HEK293 (cell line): Measurements from ENCODE around the gene MRTFA.
A peak's percentile ranks its signal among the peaks of the same experiment; 100 is the strongest.

Experiments
- CTCF ChIA-PET: fragments of 350-600 bp; formaldehyde crosslinking; extraction: SDS; loops from one replicate; lab custom pipeline; 2021; ENCODE audit warnings: antibody characterized with exemption; lab: Yijun Ruan, JAX
- POLR2A ChIA-PET: fragments of 300-600 bp; formaldehyde crosslinking; extraction: SDS; loops from one replicate; lab custom pipeline; 2020; ENCODE audit warnings: antibody characterized with exemption, inconsistent platforms; lab: Yijun Ruan, JAX
- H3K27ac ChIP-seq: fragments of 200-500 bp; sonication (Bioruptor generic); 2 replicates; pipeline ENCODE4 v1.5.1; 2014; ENCODE audit warnings: low read depth, low read length, control low read depth, inconsistent platforms; ENCODE audit errors: extremely low read depth
- H3K36me3 ChIP-seq, 2 experiments: fragments of 200-500 bp in 1 of 2; sonication (Bioruptor generic) in 1 of 2; 1 replicate in 1 of 2; 2 replicates in 1 of 2; pipeline ENCODE4 v1.5.1; 2014 to 2017; ENCODE audit warnings: inconsistent platforms in 2 of 2, low read length in 2 of 2; ENCODE audit not compliant: control insufficient read depth in 2 of 2, insufficient read depth in 1 of 2
- H3K4me1 ChIP-seq: fragments of 200-500 bp; sonication (Bioruptor generic); 2 replicates; pipeline ENCODE4 v1.5.1; 2014; ENCODE audit warnings: mild to moderate bottlenecking, low read length, inconsistent platforms; ENCODE audit not compliant: control insufficient read depth, insufficient read depth
- H3K4me3 ChIP-seq: 2 replicates; pipeline ENCODE4 v1.5.1; 2011; ENCODE audit warnings: low read depth, mild to moderate bottlenecking, control low read depth, low read length, moderate library complexity
- H3K9me3 ChIP-seq: fragments of 200-500 bp; sonication (Bioruptor generic); 2 replicates; pipeline ENCODE4 v1.5.1; 2014; ENCODE audit warnings: low read depth, low read length, inconsistent platforms; ENCODE audit not compliant: control insufficient read depth, insufficient read depth
- AEBP2 ChIP-seq: fragments of 450-650 bp; formaldehyde crosslinking; IDR thresholded peaks from 2 replicates; pipeline ENCODE4 v1.5.1; 2016; ENCODE audit warnings: missing biosample characterization, missing genetic modification characterization, borderline replicate concordance
- KLF1 ChIP-seq: fragments of 450-650 bp; formaldehyde crosslinking; IDR thresholded peaks from 2 replicates; pipeline ENCODE4 v1.5.1; 2016; ENCODE audit warnings: missing biosample characterization, missing genetic modification characterization
- OSR2 ChIP-seq: fragments of 450-650 bp; formaldehyde crosslinking; IDR thresholded peaks from 2 replicates; pipeline ENCODE4 v1.5.1; 2016; ENCODE audit warnings: missing biosample characterization, missing genetic modification characterization
- PRDM6 ChIP-seq: fragments of 450-650 bp; formaldehyde crosslinking; IDR thresholded peaks from 2 replicates; pipeline ENCODE4 v1.5.1; 2017; ENCODE audit warnings: missing biosample characterization, missing genetic modification characterization
- ZFP3 ChIP-seq: fragments of 450-650 bp; formaldehyde crosslinking; IDR thresholded peaks from 2 replicates; pipeline ENCODE4 v1.5.1; 2016; ENCODE audit warnings: low read depth, missing biosample characterization, missing genetic modification characterization
- ZNF146 ChIP-seq: fragments of 450-650 bp; formaldehyde crosslinking; IDR thresholded peaks from 2 replicates; pipeline ENCODE4 v1.5.1; 2016; ENCODE audit warnings: missing biosample characterization, missing genetic modification characterization
- ZNF629 ChIP-seq: fragments of 450-650 bp; formaldehyde crosslinking; IDR thresholded peaks from 2 replicates; pipeline ENCODE4 v1.5.1; 2017; ENCODE audit warnings: missing biosample characterization, missing genetic modification characterization
- ZNF776 ChIP-seq: fragments of 450-650 bp; formaldehyde crosslinking; IDR thresholded peaks from 2 replicates; pipeline ENCODE4 v1.5.0; 2017; ENCODE audit warnings: missing biosample characterization, missing genetic modification characterization, borderline replicate concordance
- TF ChIP-seq, protein P1 (sequence below): fragments of 450-650 bp; formaldehyde crosslinking; IDR thresholded peaks from 2 replicates; pipeline ENCODE4 v1.5.1; 2016; ENCODE audit warnings: missing biosample characterization, missing genetic modification characterization
- TF ChIP-seq, protein P2 (sequence below): fragments of 450-650 bp; formaldehyde crosslinking; conservative IDR thresholded peaks from 2 replicates; pipeline ENCODE4 v1.5.1; 2016; ENCODE audit warnings: low read depth, missing biosample characterization, missing genetic modification characterization

MRTFA gene

GRCh38 chr22:40606306-40606705 is 30.2 kb downstream of the MRTFA start:
- TF ChIP-seq PRDM6 (tag by site-specific recombination) (peak; percentile 41; the same call in 1 of the 2 replicates), ZNF776 (tag by site-specific recombination) (no peak), AEBP2 (tag by site-specific recombination) (no peak), ZNF146 (tag by site-specific recombination) (no peak)
- TF ChIP-seq, protein P1, sequence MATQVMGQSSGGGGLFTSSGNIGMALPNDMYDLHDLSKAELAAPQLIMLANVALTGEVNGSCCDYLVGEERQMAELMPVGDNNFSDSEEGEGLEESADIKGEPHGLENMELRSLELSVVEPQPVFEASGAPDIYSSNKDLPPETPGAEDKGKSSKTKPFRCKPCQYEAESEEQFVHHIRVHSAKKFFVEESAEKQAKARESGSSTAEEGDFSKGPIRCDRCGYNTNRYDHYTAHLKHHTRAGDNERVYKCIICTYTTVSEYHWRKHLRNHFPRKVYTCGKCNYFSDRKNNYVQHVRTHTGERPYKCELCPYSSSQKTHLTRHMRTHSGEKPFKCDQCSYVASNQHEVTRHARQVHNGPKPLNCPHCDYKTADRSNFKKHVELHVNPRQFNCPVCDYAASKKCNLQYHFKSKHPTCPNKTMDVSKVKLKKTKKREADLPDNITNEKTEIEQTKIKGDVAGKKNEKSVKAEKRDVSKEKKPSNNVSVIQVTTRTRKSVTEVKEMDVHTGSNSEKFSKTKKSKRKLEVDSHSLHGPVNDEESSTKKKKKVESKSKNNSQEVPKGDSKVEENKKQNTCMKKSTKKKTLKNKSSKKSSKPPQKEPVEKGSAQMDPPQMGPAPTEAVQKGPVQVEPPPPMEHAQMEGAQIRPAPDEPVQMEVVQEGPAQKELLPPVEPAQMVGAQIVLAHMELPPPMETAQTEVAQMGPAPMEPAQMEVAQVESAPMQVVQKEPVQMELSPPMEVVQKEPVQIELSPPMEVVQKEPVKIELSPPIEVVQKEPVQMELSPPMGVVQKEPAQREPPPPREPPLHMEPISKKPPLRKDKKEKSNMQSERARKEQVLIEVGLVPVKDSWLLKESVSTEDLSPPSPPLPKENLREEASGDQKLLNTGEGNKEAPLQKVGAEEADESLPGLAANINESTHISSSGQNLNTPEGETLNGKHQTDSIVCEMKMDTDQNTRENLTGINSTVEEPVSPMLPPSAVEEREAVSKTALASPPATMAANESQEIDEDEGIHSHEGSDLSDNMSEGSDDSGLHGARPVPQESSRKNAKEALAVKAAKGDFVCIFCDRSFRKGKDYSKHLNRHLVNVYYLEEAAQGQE, result no peak
- ChIA-PET CTCF (interaction anchor here (0.8 to 1.1 kb wide), 3 partner anchors 18 to 81 kb away, joined by 3 to 6 read pairs (median 3); no protein-coding TSS in a partner anchor), POLR2A (interaction anchor here (0.5 to 2.6 kb wide), 3 partner anchors 11 to 432 kb away, joined by 4 to 13 read pairs (median 5); partner anchors contain the start of gene MRTFA)
- Histone ChIP-seq H3K9me3 (no peaks in the 10 kb centered on the region), H3K36me3 (no peaks in the 10 kb centered on the region; a peak in 1 of 3 replicates), H3K27ac (no peak overlapping the region), H3K4me1 (peaks cover 45% of the 10 kb centered on the region), H3K4me3 (no peak overlapping the region)

DNA sequence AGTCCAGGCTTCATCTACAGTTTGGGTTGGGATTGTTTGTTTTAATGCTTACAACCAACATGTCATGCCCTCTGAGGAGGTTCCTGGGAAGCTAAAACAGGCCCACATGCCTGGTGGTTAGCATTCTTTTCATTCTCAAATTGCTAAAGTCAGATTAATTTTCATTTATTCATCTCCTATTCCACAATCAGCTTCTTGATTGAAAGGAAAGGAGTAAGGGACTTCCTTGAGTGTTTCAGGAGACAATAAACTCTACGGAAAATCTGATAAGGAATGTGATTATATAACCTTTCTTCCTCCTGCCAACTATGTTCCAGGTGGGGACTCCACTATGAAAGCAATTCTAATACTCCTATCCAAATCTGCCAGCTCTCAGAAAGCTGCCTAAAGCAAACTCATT is 30.8 kb downstream of the MRTFA start:
- CTCF ChIA-PET, result no interaction called here
- Histone ChIP-seq H3K9me3 (no peaks in the 10 kb centered on the region), H3K36me3 (no peaks in the 10 kb centered on the region; a peak in 1 of 3 replicates), H3K4me1 (peaks cover 43% of the 10 kb centered on the region), H3K27ac (no peak overlapping the region), H3K4me3 (no peak overlapping the region)
- POLR2A ChIA-PET, result interaction anchor here (0.5 to 2.6 kb wide), 3 partner anchors 31 to 431 kb away, joined by 4 to 13 read pairs (median 7); partner anchors contain the start of gene MRTFA
- no peak for TF ChIP-seq ZFP3 (tag by site-specific recombination)
- no peak for TF ChIP-seq ZNF629 (tag by site-specific recombination)
- TF ChIP-seq OSR2 (tag by site-specific recombination), result no peak
- TF ChIP-seq, protein P2, sequence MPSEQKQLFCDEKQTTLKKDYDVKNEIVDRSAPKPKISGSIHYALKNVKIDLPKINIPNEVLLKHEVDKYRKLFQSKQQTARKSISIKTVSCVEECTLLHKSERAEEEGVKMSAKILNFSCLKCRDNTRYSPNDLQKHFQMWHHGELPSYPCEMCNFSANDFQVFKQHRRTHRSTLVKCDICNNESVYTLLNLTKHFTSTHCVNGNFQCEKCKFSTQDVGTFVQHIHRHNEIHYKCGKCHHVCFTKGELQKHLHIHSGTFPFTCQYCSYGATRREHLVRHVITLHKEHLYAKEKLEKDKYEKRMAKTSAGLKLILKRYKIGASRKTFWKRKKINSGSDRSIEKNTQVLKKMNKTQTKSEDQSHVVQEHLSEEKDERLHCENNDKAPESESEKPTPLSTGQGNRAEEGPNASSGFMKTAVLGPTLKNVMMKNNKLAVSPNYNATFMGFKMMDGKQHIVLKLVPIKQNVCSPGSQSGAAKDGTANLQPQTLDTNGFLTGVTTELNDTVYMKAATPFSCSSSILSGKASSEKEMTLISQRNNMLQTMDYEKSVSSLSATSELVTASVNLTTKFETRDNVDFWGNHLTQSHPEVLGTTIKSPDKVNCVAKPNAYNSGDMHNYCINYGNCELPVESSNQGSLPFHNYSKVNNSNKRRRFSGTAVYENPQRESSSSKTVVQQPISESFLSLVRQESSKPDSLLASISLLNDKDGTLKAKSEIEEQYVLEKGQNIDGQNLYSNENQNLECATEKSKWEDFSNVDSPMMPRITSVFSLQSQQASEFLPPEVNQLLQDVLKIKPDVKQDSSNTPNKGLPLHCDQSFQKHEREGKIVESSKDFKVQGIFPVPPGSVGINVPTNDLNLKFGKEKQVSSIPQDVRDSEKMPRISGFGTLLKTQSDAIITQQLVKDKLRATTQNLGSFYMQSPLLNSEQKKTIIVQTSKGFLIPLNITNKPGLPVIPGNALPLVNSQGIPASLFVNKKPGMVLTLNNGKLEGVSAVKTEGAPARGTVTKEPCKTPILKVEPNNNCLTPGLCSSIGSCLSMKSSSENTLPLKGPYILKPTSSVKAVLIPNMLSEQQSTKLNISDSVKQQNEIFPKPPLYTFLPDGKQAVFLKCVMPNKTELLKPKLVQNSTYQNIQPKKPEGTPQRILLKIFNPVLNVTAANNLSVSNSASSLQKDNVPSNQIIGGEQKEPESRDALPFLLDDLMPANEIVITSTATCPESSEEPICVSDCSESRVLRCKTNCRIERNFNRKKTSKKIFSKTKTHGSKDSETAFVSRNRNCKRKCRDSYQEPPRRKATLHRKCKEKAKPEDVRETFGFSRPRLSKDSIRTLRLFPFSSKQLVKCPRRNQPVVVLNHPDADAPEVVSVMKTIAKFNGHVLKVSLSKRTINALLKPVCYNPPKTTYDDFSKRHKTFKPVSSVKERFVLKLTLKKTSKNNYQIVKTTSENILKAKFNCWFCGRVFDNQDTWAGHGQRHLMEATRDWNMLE (tag by site-specific recombination), result no peak
- no peak for TF ChIP-seq KLF1
